Suprapubic skin (tissue), 4 donors: Measurements from ENCODE around the gene PLXNC1.

ENCODE experiments used
- POLR2A ChIP-seq, 2 donors: fragments of 450-650 bp; IDR thresholded peaks; one replicate each; pipeline ENCODE4 v1.6.1; 2017; ENCODE audit warnings: antibody characterized with exemption in 2 of 2, mild to moderate bottlenecking in 2 of 2, moderate library complexity in 2 of 2
- POLR2AphosphoS5 ChIP-seq, 3 donors: sonication (generic); formaldehyde crosslinking; IDR thresholded peaks; one replicate each; pipeline ENCODE4 v1.6.1; 2017; ENCODE audit warnings: antibody characterized with exemption in 3 of 3

GRCh38 chr12:94198872-94199271 lies 50.5 kb downstream of the PLXNC1 start:
- TF ChIP-seq POLR2A (IDR thresholded peaks at IDR 0.05) (no peak), POLR2AphosphoS5 (IDR thresholded peaks at IDR 0.05) (no peak)
